HCT116 (cell line): ENCODE data around the gene CAMK2D. TPM values are rescaled to one million over a fixed set of nuclear protein-coding genes. Genes with fewer than 3 reads are reported as not detected.

Experiments used
- ATAC-seq: fragments of 200-7000 bp; cut with Tn5 transposase; 2 replicates; pipeline ENCODE4 v1.9.1; 2020; ENCODE audit warnings: mild to moderate bottlenecking, moderate library complexity
- BruUV-seq: library from RNA; stranded (reverse); fragments of 400-500 nt; replicated peaks from 2 replicates; lab custom pipeline; 2021; lab: Mats Ljungman, UMichigan
- CTCF ChIA-PET: fragments of 300-600 bp; sonication (Branson Sonifier 250); formaldehyde crosslinking; loops from one replicate; lab custom pipeline; 2021; ENCODE audit warnings: antibody characterized with exemption; lab: Charles Lee
- POLR2A ChIA-PET: fragments of 300-600, 350-600 bp; sonication (Branson Sonifier 250); formaldehyde crosslinking; loops from one replicate; lab custom pipeline; 2021; ENCODE audit warnings: antibody characterized with exemption; lab: Charles Lee
- RAD21 ChIA-PET, 2 experiments: fragments of 300-600 bp; sonication (Branson Sonifier 250); formaldehyde crosslinking; loops; one replicate each; lab custom pipeline; 2023; ENCODE audit warnings: low total read pairs in 2 of 2; ENCODE audit not compliant: uncharacterized antibody in 2 of 2, unreplicated experiment in 2 of 2, low non-redundant PET in 1 of 2; lab: Charles Lee
- DNase-seq: peaks from one replicate; pipeline ENCODE4 v3.0.0-alpha.2; 2010; ENCODE audit warnings: low read depth, low spot score
- H2AFZ ChIP-seq: fragments of 200-600 bp; shearing (Covaris generic), sonication (generic); 2 replicates; pipeline ENCODE4 v1.6.1; 2017; ENCODE audit warnings: low read depth, mixed run types, mixed read lengths, antibody characterized with exemption, low read length; ENCODE audit not compliant: poor library complexity, severe bottlenecking
- H3K27ac ChIP-seq: 2 replicates; pipeline ENCODE4 v1.5.1; 2012; ENCODE audit warnings: low read depth, low read length
- H3K27me3 ChIP-seq: fragments of 200-600 bp; sonication (generic); 2 replicates; pipeline ENCODE4 v1.6.1; 2016; ENCODE audit warnings: mixed run types, low read length, mixed read lengths; ENCODE audit not compliant: insufficient read depth
- H3K36me3 ChIP-seq, 2 experiments: fragments of 200-500 bp in 1 of 2; fragments of 200-600 bp in 1 of 2; sonication (Bioruptor generic) in 1 of 2; sonication (generic) in 1 of 2; 2 replicates each; pipeline versions ENCODE4 v1.5.1 to v1.6.1; 2014 to 2016; ENCODE audit warnings: low read length in 2 of 2, inconsistent platforms in 1 of 2, mixed read lengths in 1 of 2, mixed run types in 1 of 2; ENCODE audit not compliant: insufficient read depth in 2 of 2, control insufficient read depth in 1 of 2
- H3K4me1 ChIP-seq, 2 experiments: fragments of 200-600 bp in 1 of 2; sonication (generic) in 1 of 2; 2 replicates each; pipeline versions ENCODE4 v1.5.1 to v1.6.1; 2012 to 2017; ENCODE audit warnings: low read length in 2 of 2, inconsistent platforms in 1 of 2, mild to moderate bottlenecking in 1 of 2, mixed read lengths in 1 of 2, mixed run types in 1 of 2, moderate library complexity in 1 of 2; ENCODE audit not compliant: insufficient read depth in 2 of 2, control insufficient read depth in 1 of 2
- H3K4me2 ChIP-seq: fragments of 200-600 bp; sonication (generic); 2 replicates; pipeline ENCODE4 v1.6.1; 2017; ENCODE audit warnings: mixed run types, low read length, mixed read lengths
- H3K4me3 ChIP-seq, 2 experiments: fragments of 200-600 bp in 1 of 2; sonication (generic) in 1 of 2; replicated peaks in 1 of 2; 2 replicates each; pipeline ENCODE4 v1.5.1; 2011 to 2016; ENCODE audit warnings: low read length in 2 of 2, control low read depth in 1 of 2, low read depth in 1 of 2, mild to moderate bottlenecking in 1 of 2, mixed read lengths in 1 of 2, mixed run types in 1 of 2
- H3K79me2 ChIP-seq: fragments of 200-600 bp; sonication (generic); 2 replicates; pipeline ENCODE4 v1.6.1; 2017; ENCODE audit warnings: mild to moderate bottlenecking, mixed run types, low read length, moderate library complexity, mixed read lengths; ENCODE audit not compliant: insufficient read depth
- H3K9ac ChIP-seq: fragments of 200-600 bp; sonication (generic); 2 replicates; pipeline ENCODE4 v1.6.1; 2016; ENCODE audit warnings: low read length, mixed read lengths
- H3K9me2 ChIP-seq: fragments of 200-600 bp; sonication (generic), shearing (Covaris generic); 2 replicates; pipeline ENCODE4 v1.6.1; 2017; ENCODE audit warnings: mixed run types, mild to moderate bottlenecking, moderate library complexity; ENCODE audit not compliant: insufficient read depth
- H3K9me3 ChIP-seq, 2 experiments: fragments of 200-500 bp in 1 of 2; fragments of 200-600 bp in 1 of 2; sonication (Bioruptor generic) in 1 of 2; sonication (generic) in 1 of 2; 2 replicates each; pipeline ENCODE4 v1.6.1; 2014 to 2017; ENCODE audit warnings: low read length in 2 of 2, mixed read lengths in 2 of 2, inconsistent platforms in 1 of 2, low read depth in 1 of 2, mild to moderate bottlenecking in 1 of 2, mixed run types in 1 of 2, moderate library complexity in 1 of 2; ENCODE audit not compliant: control insufficient read depth in 1 of 2, insufficient read depth in 1 of 2
- H4K20me1 ChIP-seq: fragments of 200-600 bp; sonication (generic), shearing (Covaris generic); 2 replicates; pipeline ENCODE4 v1.6.1; 2017; ENCODE audit warnings: mixed run types, mild to moderate bottlenecking, moderate library complexity; ENCODE audit not compliant: insufficient read depth
- CBX3 ChIP-seq: IDR thresholded peaks from 2 replicates; pipeline ENCODE4 v1.6.1; 2012; ENCODE audit warnings: low read depth
- EGR1 ChIP-seq: IDR thresholded peaks from 2 replicates; pipeline ENCODE4 v1.6.1; 2012; ENCODE audit warnings: low read depth
- EZH2phosphoT487 ChIP-seq: fragments of 200-600 bp; IDR thresholded peaks from 2 replicates; pipeline ENCODE4 v1.6.1; 2018; ENCODE audit warnings: antibody characterized with exemption, borderline replicate concordance
- JUND ChIP-seq: IDR thresholded peaks from 2 replicates; pipeline ENCODE4 v1.6.1; 2012
- YY1 ChIP-seq: IDR thresholded peaks from 2 replicates; pipeline ENCODE4 v1.6.1; 2011; ENCODE audit warnings: low read length, low read depth, moderate library complexity, mild to moderate bottlenecking; ENCODE audit not compliant: insufficient replicate concordance; ENCODE audit errors: extremely low read depth
- ZFX ChIP-seq: fragments of 450-650 bp; IDR thresholded peaks from 2 replicates; pipeline ENCODE4 v1.6.1; 2017
- ZNF274 ChIP-seq: fragments of 200-500 bp; sonication (Bioruptor generic); IDR thresholded peaks from 2 replicates; pipeline ENCODE4 v1.6.1; 2014; ENCODE audit warnings: mild to moderate bottlenecking, low read depth, low read length, inconsistent platforms
- intact Hi-C: fragments of 100-400 bp; cut with micrococcal nuclease; formaldehyde crosslinking; loops from 2 replicates; pipeline ENCODE4 v1.10.0; 2022
- total RNA-seq: library from RNA; stranded (reverse); gene quantifications from one replicate; pipeline ENCODE4 v1.2.1, GENCODE V29; 2021; ENCODE audit not compliant: unreplicated experiment
- TF ChIP-seq, protein P1 (sequence below), 3 experiments: fragments of 200-600 bp in 1 of 3; sonication (generic) in 1 of 3; IDR thresholded peaks in 2 of 3; conservative IDR thresholded peaks in 1 of 3; 2 replicates each; pipeline ENCODE4 v1.5.1; 2012 to 2017; ENCODE audit warnings: low read depth in 2 of 3, low read length in 2 of 3, antibody characterized with exemption in 1 of 3, borderline replicate concordance in 1 of 3, control low read depth in 1 of 3, mild to moderate bottlenecking in 1 of 3, mixed read lengths in 1 of 3, mixed run types in 1 of 3, moderate library complexity in 1 of 3; ENCODE audit not compliant: insufficient read depth in 1 of 3
- TF ChIP-seq, protein P2 (sequence below): IDR thresholded peaks from 2 replicates; pipeline ENCODE4 v1.6.1; 2011; ENCODE audit warnings: mild to moderate bottlenecking, low read length, moderate library complexity; ENCODE audit not compliant: insufficient replicate concordance; ENCODE audit errors: extremely low read depth
- TF ChIP-seq, protein P3 (sequence below): IDR thresholded peaks from 2 replicates; pipeline ENCODE4 v1.6.1; 2012
- TF ChIP-seq, protein P4 (sequence below): IDR thresholded peaks from 2 replicates; pipeline ENCODE4 v1.6.1; 2012; ENCODE audit warnings: low read depth

CAMK2D gene
- total RNA-seq, 1 experiment from 2014 or later = 67.0 TPM

DNA sequence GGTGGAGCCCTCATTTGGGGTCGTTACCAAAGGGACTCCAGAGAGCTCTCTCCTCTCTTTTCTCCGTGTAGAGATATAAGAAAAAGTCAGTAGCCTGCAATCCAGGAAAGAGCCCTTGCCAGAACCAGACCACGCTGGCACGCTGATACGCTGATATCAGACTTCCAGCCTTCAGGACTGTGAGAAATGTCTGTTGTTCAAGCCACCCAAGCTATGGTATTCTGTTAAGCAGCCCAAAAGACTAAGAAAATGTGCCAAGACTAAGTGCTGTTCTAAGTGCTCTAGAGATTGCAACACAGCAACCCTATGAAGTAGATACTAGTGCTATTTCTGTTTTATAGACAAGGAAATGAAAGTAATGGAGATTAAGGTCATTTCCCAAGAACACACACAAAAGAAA, 205.7 kb downstream of the CAMK2D start:
- H3K79me2 ChIP-seq = no peaks in the 10 kb centered on the region
- H3K4me1 ChIP-seq = peaks cover 6 to 19% of the 10 kb centered on the region in 2 experiments; a peak in 2 of 4 replicates
- intact Hi-C loops = no loop called here
- 0 out of 4 replicates have a peak, but pooled peaks cover 0 to under 1% of the 10 kb centered on the region in 2 experiments for H3K36me3 ChIP-seq
- H3K27me3 ChIP-seq = no peaks in the 10 kb centered on the region
- H3K9ac ChIP-seq = no peak overlapping the region
- ChIA-PET RAD21 (no interaction called here), CTCF (interaction anchor here (2.9 kb wide), 1 partner anchor 8 kb away, joined by 14 read pairs; no protein-coding TSS in a partner anchor), POLR2A (no interaction called here)
- no peaks in the 10 kb centered on the region for H3K9me2 ChIP-seq
- DNase-seq (no peak), ATAC-seq (no peak)
- H4K20me1 ChIP-seq = no peaks in the 10 kb centered on the region
- H3K4me3 ChIP-seq = no peak overlapping the region
- H3K4me2 ChIP-seq = no peak overlapping the region
- no TSS peak for BruUV-seq
- no peak overlapping the region for H2AFZ ChIP-seq
- H3K27ac ChIP-seq = no peak overlapping the region
- no peaks in the 10 kb centered on the region for H3K9me3 ChIP-seq
- TF ChIP-seq, protein P1, sequence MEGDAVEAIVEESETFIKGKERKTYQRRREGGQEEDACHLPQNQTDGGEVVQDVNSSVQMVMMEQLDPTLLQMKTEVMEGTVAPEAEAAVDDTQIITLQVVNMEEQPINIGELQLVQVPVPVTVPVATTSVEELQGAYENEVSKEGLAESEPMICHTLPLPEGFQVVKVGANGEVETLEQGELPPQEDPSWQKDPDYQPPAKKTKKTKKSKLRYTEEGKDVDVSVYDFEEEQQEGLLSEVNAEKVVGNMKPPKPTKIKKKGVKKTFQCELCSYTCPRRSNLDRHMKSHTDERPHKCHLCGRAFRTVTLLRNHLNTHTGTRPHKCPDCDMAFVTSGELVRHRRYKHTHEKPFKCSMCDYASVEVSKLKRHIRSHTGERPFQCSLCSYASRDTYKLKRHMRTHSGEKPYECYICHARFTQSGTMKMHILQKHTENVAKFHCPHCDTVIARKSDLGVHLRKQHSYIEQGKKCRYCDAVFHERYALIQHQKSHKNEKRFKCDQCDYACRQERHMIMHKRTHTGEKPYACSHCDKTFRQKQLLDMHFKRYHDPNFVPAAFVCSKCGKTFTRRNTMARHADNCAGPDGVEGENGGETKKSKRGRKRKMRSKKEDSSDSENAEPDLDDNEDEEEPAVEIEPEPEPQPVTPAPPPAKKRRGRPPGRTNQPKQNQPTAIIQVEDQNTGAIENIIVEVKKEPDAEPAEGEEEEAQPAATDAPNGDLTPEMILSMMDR (IDR thresholded peaks at IDR 0.05 in 2 of 3, conservative IDR thresholded peaks at IDR 0.05 in 1 of 3; ENCODE audit: borderline replicate concordance in 1 of 3, insufficient read depth in 1 of 3, low read depth in 2 of 3, low read length in 2 of 3) = no peak

DNA sequence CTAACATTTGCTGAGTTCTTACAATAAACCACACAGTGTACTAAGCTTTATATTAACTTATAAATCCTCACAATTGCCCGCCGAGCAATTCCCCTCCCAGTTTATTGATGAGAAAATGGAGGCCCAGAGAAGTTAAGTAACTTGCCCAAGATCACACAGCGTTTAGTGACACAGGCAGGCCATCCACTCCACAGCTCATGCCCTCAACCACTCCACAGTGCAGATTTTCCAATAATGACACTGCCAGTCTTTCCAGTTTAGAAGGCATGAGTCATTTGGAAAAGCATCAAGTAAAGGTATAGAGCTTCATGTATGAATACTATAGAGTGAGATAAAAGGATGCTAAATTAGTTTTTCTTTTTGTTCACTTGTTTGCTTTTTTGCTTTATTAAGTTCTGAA, 208.5 kb downstream of the CAMK2D start:
- ATAC-seq = no peak
- ChIA-PET POLR2A (no interaction called here), CTCF (no interaction called here), RAD21 (no interaction called here)
- H3K9me3 ChIP-seq = no peaks in the 10 kb centered on the region
- H3K4me2 ChIP-seq = no peak overlapping the region
- no peaks in the 10 kb centered on the region for H3K9me2 ChIP-seq
- H3K4me1 ChIP-seq = peaks cover 7 to 17% of the 10 kb centered on the region in 2 experiments; a peak in 3 of 4 replicates
- no peak overlapping the region for H3K9ac ChIP-seq
- H4K20me1 ChIP-seq = no peaks in the 10 kb centered on the region
- H3K4me3 ChIP-seq = no peak overlapping the region
- H3K36me3 ChIP-seq = 0 out of 4 replicates have a peak, but pooled peaks cover 0 to 4% of the 10 kb centered on the region in 2 experiments
- no peak overlapping the region for H2AFZ ChIP-seq
- H3K27ac ChIP-seq = no peak overlapping the region
- H3K27me3 ChIP-seq = no peaks in the 10 kb centered on the region
- DNase-seq = no peak
- no peak for TF ChIP-seq ZFX
- TF ChIP-seq, protein P2, sequence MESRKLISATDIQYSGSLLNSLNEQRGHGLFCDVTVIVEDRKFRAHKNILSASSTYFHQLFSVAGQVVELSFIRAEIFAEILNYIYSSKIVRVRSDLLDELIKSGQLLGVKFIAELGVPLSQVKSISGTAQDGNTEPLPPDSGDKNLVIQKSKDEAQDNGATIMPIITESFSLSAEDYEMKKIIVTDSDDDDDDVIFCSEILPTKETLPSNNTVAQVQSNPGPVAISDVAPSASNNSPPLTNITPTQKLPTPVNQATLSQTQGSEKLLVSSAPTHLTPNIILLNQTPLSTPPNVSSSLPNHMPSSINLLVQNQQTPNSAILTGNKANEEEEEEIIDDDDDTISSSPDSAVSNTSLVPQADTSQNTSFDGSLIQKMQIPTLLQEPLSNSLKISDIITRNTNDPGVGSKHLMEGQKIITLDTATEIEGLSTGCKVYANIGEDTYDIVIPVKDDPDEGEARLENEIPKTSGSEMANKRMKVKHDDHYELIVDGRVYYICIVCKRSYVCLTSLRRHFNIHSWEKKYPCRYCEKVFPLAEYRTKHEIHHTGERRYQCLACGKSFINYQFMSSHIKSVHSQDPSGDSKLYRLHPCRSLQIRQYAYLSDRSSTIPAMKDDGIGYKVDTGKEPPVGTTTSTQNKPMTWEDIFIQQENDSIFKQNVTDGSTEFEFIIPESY = no peak
- TF ChIP-seq, protein P3, sequence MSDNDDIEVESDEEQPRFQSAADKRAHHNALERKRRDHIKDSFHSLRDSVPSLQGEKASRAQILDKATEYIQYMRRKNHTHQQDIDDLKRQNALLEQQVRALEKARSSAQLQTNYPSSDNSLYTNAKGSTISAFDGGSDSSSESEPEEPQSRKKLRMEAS = no peak
- no peak for TF ChIP-seq YY1
- TF ChIP-seq, protein P4, sequence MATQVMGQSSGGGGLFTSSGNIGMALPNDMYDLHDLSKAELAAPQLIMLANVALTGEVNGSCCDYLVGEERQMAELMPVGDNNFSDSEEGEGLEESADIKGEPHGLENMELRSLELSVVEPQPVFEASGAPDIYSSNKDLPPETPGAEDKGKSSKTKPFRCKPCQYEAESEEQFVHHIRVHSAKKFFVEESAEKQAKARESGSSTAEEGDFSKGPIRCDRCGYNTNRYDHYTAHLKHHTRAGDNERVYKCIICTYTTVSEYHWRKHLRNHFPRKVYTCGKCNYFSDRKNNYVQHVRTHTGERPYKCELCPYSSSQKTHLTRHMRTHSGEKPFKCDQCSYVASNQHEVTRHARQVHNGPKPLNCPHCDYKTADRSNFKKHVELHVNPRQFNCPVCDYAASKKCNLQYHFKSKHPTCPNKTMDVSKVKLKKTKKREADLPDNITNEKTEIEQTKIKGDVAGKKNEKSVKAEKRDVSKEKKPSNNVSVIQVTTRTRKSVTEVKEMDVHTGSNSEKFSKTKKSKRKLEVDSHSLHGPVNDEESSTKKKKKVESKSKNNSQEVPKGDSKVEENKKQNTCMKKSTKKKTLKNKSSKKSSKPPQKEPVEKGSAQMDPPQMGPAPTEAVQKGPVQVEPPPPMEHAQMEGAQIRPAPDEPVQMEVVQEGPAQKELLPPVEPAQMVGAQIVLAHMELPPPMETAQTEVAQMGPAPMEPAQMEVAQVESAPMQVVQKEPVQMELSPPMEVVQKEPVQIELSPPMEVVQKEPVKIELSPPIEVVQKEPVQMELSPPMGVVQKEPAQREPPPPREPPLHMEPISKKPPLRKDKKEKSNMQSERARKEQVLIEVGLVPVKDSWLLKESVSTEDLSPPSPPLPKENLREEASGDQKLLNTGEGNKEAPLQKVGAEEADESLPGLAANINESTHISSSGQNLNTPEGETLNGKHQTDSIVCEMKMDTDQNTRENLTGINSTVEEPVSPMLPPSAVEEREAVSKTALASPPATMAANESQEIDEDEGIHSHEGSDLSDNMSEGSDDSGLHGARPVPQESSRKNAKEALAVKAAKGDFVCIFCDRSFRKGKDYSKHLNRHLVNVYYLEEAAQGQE = no peak
- no peak for TF ChIP-seq EGR1
- no peak for TF ChIP-seq CBX3
- no peak for TF ChIP-seq EZH2phosphoT487
- TF ChIP-seq JUND = no peak
- TF ChIP-seq ZNF274 = no peak
- no peaks in the 10 kb centered on the region for H3K79me2 ChIP-seq
- BruUV-seq = no TSS peak
- intact Hi-C loops = no loop called here
